Measurements from ENCODE around the gene VAV2. TPM values are rescaled to one million over a fixed set of nuclear protein-coding genes. Genes with fewer than 3 reads are reported as not detected.

The VAV2 gene
- total and polyA plus RNA-seq, 2 of the 4 experiments (the other 2 are of a cell fraction): 10.8 to 13.4 TPM

GRCh38 chr9:133734590-133735414, 257.3 kb downstream of the VAV2 start:
- no peak overlapping the region for H3K23ac ChIP-seq (ENCODE audit: low read depth, low read length)
- no peak overlapping the region for H3K9ac ChIP-seq (ENCODE audit: low read depth, low read length)
- no peak overlapping the region for H2BK15ac ChIP-seq (ENCODE audit: low read depth, low read length)
- H3K18ac ChIP-seq (ENCODE audit: low read depth, low read length): no peak overlapping the region
- in situ Hi-C loops (cut with MboI; ENCODE audit: low sequenced_read_pairs): loop anchor here (10.0 kb wide), 1 partner anchor 200 kb away; the partner anchor contains the start of gene ADAMTSL2
- H3K4ac ChIP-seq (ENCODE audit: low read depth, low read length): no peak overlapping the region
- TF ChIP-seq RFX5 (IDR thresholded peaks at IDR 0.05; ENCODE audit: low read depth, low read length): no peak
- TF ChIP-seq MXI1 (IDR thresholded peaks at IDR 0.05; ENCODE audit: borderline replicate concordance, low read depth, low read length): no peak
- TF ChIP-seq BHLHE40 (IDR thresholded peaks at IDR 0.05; ENCODE audit: low read depth, low read length): no peak
- no peak for TF ChIP-seq POLR2A (IDR thresholded peaks at IDR 0.05; ENCODE audit: low read depth, low read length)
- no peak for TF ChIP-seq CEBPB (IDR thresholded peaks at IDR 0.05; ENCODE audit: low read depth, low read length)
- H3K4me2 ChIP-seq (ENCODE audit: low read depth, low read length): no peak overlapping the region
- H4K5ac ChIP-seq (ENCODE audit: low read depth, low read length): no peak overlapping the region
- ATAC-seq (ENCODE audit: low read depth) (no peak), DNase-seq (no peak)
- no peaks in the 10 kb centered on the region for H3K9me3 ChIP-seq (ENCODE audit: control insufficient read depth, insufficient read depth, low read length)
- H3K27me3 ChIP-seq (ENCODE audit: control insufficient read depth, insufficient read depth, low read length): no peaks in the 10 kb centered on the region
- no peak overlapping the region for H3K14ac ChIP-seq (replicated peaks; ENCODE audit: low read depth, low read length)
- intact Hi-C loops (cut with micrococcal nuclease): no loop called here
- H2BK20ac ChIP-seq (ENCODE audit: low read depth, low read length): no peak overlapping the region
- no peaks in the 10 kb centered on the region for H3K36me3 ChIP-seq (ENCODE audit: control insufficient read depth, insufficient read depth, low read length)
- H3K56ac ChIP-seq (ENCODE audit: extremely low read depth, insufficient read depth, low read length): no peak overlapping the region
- no TSS peak for BruUV-seq (replicated peaks)
- peak overlapping the region; percentile 51 for H2AFZ ChIP-seq (replicated peaks; ENCODE audit: low read length, poor library complexity)
- H2AK9ac ChIP-seq (replicated peaks; ENCODE audit: low read depth, low read length, poor library complexity): no peak overlapping the region
- no peaks in the 10 kb centered on the region for H4K20me1 ChIP-seq (ENCODE audit: insufficient read depth, low read length)
- H4K91ac ChIP-seq (ENCODE audit: insufficient read depth, low read depth, low read length): no peak overlapping the region
- no peaks in the 10 kb centered on the region for H3K9me1 ChIP-seq (ENCODE audit: insufficient read depth, low read length)
- no peak overlapping the region for H2AK5ac ChIP-seq (ENCODE audit: low read depth, low read length)
- no peak overlapping the region for H2BK5ac ChIP-seq (ENCODE audit: low read depth, low read length, poor library complexity, severe bottlenecking)
- no CpG with 5 or more reads among the region's 23 CpGs for WGBS, 2 experiments (ENCODE audit: extremely low coverage in 2 of 2, insufficient read length in 1 of 2)
- no peak overlapping the region for H3K4me3 ChIP-seq (ENCODE audit: insufficient read depth, low read depth, low read length)
- POLR2A ChIA-PET (ENCODE audit: unreplicated experiment): no interaction called here
- H3K79me1 ChIP-seq (ENCODE audit: low read depth in 1 of 2, low read length in 2 of 2): no peaks in the 10 kb centered on the region
- H2BK120ac ChIP-seq (ENCODE audit: low read depth, low read length): no peak overlapping the region
- peaks cover 5% of the 10 kb centered on the region; the same call in 1 of the 2 replicates for H3K4me1 ChIP-seq (ENCODE audit: control insufficient read depth, insufficient read depth, low read length)
- dilution Hi-C loops (cut with HindIII; ENCODE audit: low sequenced_read_pairs, unreplicated experiment): no loop called here
- H4K8ac ChIP-seq (ENCODE audit: low read depth in 2 of 2, low read length in 2 of 2): no peak overlapping the region
- no peak overlapping the region for H3K27ac ChIP-seq (ENCODE audit: insufficient read depth, low read length)
- CTCF ChIA-PET: no interaction called here
